WTC11 (cell line): ENCODE results near the gene LLGL2. TPM values are rescaled to one million over a fixed set of nuclear protein-coding genes. Genes with fewer than 3 reads are reported as not detected.

ENCODE experiments used
- ATAC-seq: fragments of 200-7000 bp; cut with Tn5 transposase; 2 replicates; pipeline ENCODE4 v1.10.0; 2021; ENCODE audit warnings: mild to moderate bottlenecking, moderate library complexity
- CTCF ChIA-PET: fragments of 300-600 bp; sonication (Branson Sonifier 250); formaldehyde crosslinking; loops from one replicate; lab custom pipeline; 2021; ENCODE audit warnings: antibody characterized with exemption; lab: Charles Lee
- POLR2A ChIA-PET: fragments of 350-600 bp; sonication (Branson Sonifier 250); formaldehyde crosslinking; loops from one replicate; lab custom pipeline; 2021; ENCODE audit warnings: antibody characterized with exemption; lab: Charles Lee
- DNase-seq: peaks from one replicate; pipeline ENCODE4 v3.0.0; 2021; ENCODE audit warnings: low spot score
- H3K27ac Mint-ChIP-seq: 2 replicates; pipeline ENCODE4 v1.8.0; 2021; ENCODE audit warnings: mixed read lengths
- H3K27me3 Mint-ChIP-seq: 2 replicates; pipeline ENCODE4 v1.8.0; 2021; ENCODE audit warnings: low read depth, mild to moderate bottlenecking, moderate library complexity, mixed read lengths
- H3K36me3 Mint-ChIP-seq: 2 replicates; pipeline ENCODE4 v1.8.0; 2021; ENCODE audit warnings: mixed read lengths
- H3K4me1 Mint-ChIP-seq: 2 replicates; pipeline ENCODE4 v1.8.0; 2022; ENCODE audit warnings: mixed read lengths
- H3K4me3 Mint-ChIP-seq: 2 replicates; pipeline ENCODE4 v1.8.0; 2021; ENCODE audit warnings: mild to moderate bottlenecking, moderate library complexity, mixed read lengths
- H3K9me3 Mint-ChIP-seq: 2 replicates; pipeline ENCODE4 v1.8.0; 2021; ENCODE audit warnings: mixed read lengths
- EMX1 ChIP-seq: fragments of 250-450 bp; sonication (Bioruptor Pico); IDR thresholded peaks from 2 replicates; pipeline ENCODE4 v1.8.0; 2021; ENCODE audit warnings: mild to moderate bottlenecking
- FOXP1 ChIP-seq: sonication (generic); formaldehyde crosslinking; IDR thresholded peaks from 2 replicates; pipeline ENCODE4 v1.8.0; 2022; ENCODE audit warnings: missing genetic modification reagents, mild to moderate bottlenecking, moderate library complexity, borderline replicate concordance
- JAZF1 ChIP-seq: fragments of 250-450 bp; sonication (Bioruptor Pico); IDR thresholded peaks from 2 replicates; pipeline ENCODE4 v1.9.0; 2021; ENCODE audit warnings: moderate library complexity, mild to moderate bottlenecking, inconsistent platforms
- JUN ChIP-seq: sonication (generic); formaldehyde crosslinking; IDR thresholded peaks from 2 replicates; pipeline ENCODE4 v1.8.0; 2023; ENCODE audit warnings: mild to moderate bottlenecking, missing genetic modification reagents
- NFE2L1 ChIP-seq: sonication (generic); formaldehyde crosslinking; IDR thresholded peaks from 2 replicates; pipeline ENCODE4 v1.8.1; 2023; ENCODE audit warnings: missing genetic modification reagents
- SP1 ChIP-seq: sonication (generic); formaldehyde crosslinking; conservative IDR thresholded peaks from 2 replicates; pipeline ENCODE4 v1.8.1; 2022; ENCODE audit warnings: missing genetic modification reagents
- TEAD4 ChIP-seq: sonication (generic); formaldehyde crosslinking; IDR thresholded peaks from 2 replicates; pipeline ENCODE4 v1.8.0; 2022; ENCODE audit warnings: mild to moderate bottlenecking, missing genetic modification reagents
- ZNF138 ChIP-seq: sonication (generic); formaldehyde crosslinking; conservative IDR thresholded peaks from 2 replicates; pipeline ENCODE4 v1.8.1; 2022; ENCODE audit warnings: mild to moderate bottlenecking, moderate library complexity, missing genetic modification reagents
- ZNF219 ChIP-seq: sonication (generic); formaldehyde crosslinking; IDR thresholded peaks from 2 replicates; pipeline ENCODE4 v1.8.0; 2023; ENCODE audit warnings: missing genetic modification reagents, mild to moderate bottlenecking, borderline replicate concordance
- ZNF263 ChIP-seq: sonication (generic); formaldehyde crosslinking; IDR thresholded peaks from 2 replicates; pipeline ENCODE4 v1.8.1; 2022; ENCODE audit warnings: low read depth, mild to moderate bottlenecking, moderate library complexity, missing genetic modification reagents
- ZNF671 ChIP-seq: fragments of 250-450 bp; sonication (Bioruptor Pico); IDR thresholded peaks from 2 replicates; pipeline ENCODE4 v1.8.0; 2021; ENCODE audit warnings: mild to moderate bottlenecking
- total RNA-seq: library from RNA; stranded (reverse); gene quantifications from 3 replicates; pipeline ENCODE4 v1.2.3, GENCODE V29; 2021
- TF ChIP-seq, protein P1 (sequence below): fragments of 250-450 bp; sonication (Bioruptor Pico); IDR thresholded peaks from 2 replicates; pipeline ENCODE4 v1.9.0; 2021; ENCODE audit warnings: mild to moderate bottlenecking, borderline replicate concordance
- TF ChIP-seq, protein P2 (sequence below): sonication (generic); formaldehyde crosslinking; conservative IDR thresholded peaks from 2 replicates; pipeline ENCODE4 v1.8.1; 2022; ENCODE audit warnings: mild to moderate bottlenecking, missing genetic modification reagents
- TF ChIP-seq, protein P3 (sequence below): fragments of 250-450 bp; sonication (Bioruptor Pico); conservative IDR thresholded peaks from 2 replicates; pipeline ENCODE4 v1.9.0; 2021; ENCODE audit warnings: mild to moderate bottlenecking
- TF ChIP-seq, protein P4 (sequence below): sonication (generic); formaldehyde crosslinking; IDR thresholded peaks from 2 replicates; pipeline ENCODE4 v1.8.1; 2023; ENCODE audit warnings: mild to moderate bottlenecking, missing genetic modification reagents, moderate library complexity
- TF ChIP-seq, protein P5 (sequence below): sonication (generic); formaldehyde crosslinking; IDR thresholded peaks from 2 replicates; pipeline ENCODE4 v1.8.1; 2022; ENCODE audit warnings: low read depth, missing genetic modification reagents, borderline replicate concordance
- TF ChIP-seq, protein P6 (sequence below): sonication (generic); formaldehyde crosslinking; IDR thresholded peaks from 2 replicates; pipeline ENCODE4 v1.8.0; 2022; ENCODE audit warnings: mild to moderate bottlenecking, missing genetic modification reagents
- TF ChIP-seq, protein P7 (sequence below): sonication (generic); formaldehyde crosslinking; IDR thresholded peaks from 2 replicates; pipeline ENCODE4 v1.8.0; 2022; ENCODE audit warnings: mild to moderate bottlenecking, missing genetic modification reagents
- TF ChIP-seq, protein P8 (sequence below): sonication (generic); formaldehyde crosslinking; IDR thresholded peaks from 2 replicates; pipeline ENCODE4 v1.8.0; 2023; ENCODE audit warnings: missing genetic modification reagents, mild to moderate bottlenecking, borderline replicate concordance

LLGL2 gene
- total RNA-seq, 1 experiment from 2014 or later, result 103 TPM

DNA sequence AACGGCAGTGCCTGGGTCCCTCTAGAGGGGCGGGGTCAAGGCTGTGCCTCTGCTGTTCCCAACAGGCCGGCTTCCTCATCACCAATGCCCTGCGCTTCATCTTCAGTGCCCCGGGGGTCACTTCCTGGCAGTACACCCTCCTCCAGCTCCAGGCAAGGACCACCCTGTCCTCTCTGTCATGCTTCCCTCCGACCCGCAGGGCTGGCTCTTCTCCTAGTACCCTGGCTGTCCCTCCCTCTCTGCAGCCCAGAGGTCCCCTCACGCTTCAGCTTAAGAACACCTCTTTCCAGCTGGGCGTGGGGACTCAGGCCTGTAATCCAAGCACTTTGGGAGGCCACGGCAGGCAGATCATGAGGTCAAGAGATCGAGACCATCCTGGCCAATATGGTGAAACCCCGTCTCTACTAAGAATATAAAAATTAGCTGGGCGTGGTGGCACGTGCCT lies 36.0 kb upstream of the LLGL2 start:
- Mint-ChIP-seq H3K4me1 (peaks cover 6% of the 10 kb centered on the region), H3K27ac (no peak overlapping the region), H3K36me3 (peaks cover 3% of the 10 kb centered on the region; the same call in 1 of the 2 replicates), H3K27me3 (no peaks in the 10 kb centered on the region), H3K4me3 (no peak overlapping the region), H3K9me3 (no peaks in the 10 kb centered on the region)
- CTCF ChIA-PET, result interaction anchor here (1.1 to 1.3 kb wide), 2 partner anchors 9 to 219 kb away, joined by 3 to 4 read pairs; partner anchors contain the start of gene MIF4GD
- POLR2A ChIA-PET, result no interaction called here
- no peak for DNase-seq
- TF ChIP-seq ZNF138 (CRISPR knock-in tag) (no peak), JUN (CRISPR knock-in tag) (no peak), JAZF1 (CRISPR knock-in tag) (no peak), ZNF263 (CRISPR knock-in tag) (no peak), TEAD4 (no peak), SP1 (no peak), NFE2L1 (CRISPR knock-in tag) (no peak), ZNF219 (CRISPR knock-in tag) (no peak), FOXP1 (CRISPR knock-in tag) (no peak)
- TF ChIP-seq, protein P1, sequence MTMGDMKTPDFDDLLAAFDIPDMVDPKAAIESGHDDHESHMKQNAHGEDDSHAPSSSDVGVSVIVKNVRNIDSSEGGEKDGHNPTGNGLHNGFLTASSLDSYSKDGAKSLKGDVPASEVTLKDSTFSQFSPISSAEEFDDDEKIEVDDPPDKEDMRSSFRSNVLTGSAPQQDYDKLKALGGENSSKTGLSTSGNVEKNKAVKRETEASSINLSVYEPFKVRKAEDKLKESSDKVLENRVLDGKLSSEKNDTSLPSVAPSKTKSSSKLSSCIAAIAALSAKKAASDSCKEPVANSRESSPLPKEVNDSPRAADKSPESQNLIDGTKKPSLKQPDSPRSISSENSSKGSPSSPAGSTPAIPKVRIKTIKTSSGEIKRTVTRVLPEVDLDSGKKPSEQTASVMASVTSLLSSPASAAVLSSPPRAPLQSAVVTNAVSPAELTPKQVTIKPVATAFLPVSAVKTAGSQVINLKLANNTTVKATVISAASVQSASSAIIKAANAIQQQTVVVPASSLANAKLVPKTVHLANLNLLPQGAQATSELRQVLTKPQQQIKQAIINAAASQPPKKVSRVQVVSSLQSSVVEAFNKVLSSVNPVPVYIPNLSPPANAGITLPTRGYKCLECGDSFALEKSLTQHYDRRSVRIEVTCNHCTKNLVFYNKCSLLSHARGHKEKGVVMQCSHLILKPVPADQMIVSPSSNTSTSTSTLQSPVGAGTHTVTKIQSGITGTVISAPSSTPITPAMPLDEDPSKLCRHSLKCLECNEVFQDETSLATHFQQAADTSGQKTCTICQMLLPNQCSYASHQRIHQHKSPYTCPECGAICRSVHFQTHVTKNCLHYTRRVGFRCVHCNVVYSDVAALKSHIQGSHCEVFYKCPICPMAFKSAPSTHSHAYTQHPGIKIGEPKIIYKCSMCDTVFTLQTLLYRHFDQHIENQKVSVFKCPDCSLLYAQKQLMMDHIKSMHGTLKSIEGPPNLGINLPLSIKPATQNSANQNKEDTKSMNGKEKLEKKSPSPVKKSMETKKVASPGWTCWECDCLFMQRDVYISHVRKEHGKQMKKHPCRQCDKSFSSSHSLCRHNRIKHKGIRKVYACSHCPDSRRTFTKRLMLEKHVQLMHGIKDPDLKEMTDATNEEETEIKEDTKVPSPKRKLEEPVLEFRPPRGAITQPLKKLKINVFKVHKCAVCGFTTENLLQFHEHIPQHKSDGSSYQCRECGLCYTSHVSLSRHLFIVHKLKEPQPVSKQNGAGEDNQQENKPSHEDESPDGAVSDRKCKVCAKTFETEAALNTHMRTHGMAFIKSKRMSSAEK (CRISPR knock-in tag), result no peak
- TF ChIP-seq, protein P2, sequence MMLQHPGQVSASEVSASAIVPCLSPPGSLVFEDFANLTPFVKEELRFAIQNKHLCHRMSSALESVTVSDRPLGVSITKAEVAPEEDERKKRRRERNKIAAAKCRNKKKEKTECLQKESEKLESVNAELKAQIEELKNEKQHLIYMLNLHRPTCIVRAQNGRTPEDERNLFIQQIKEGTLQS (CRISPR knock-in tag), result no peak
- TF ChIP-seq, protein P3, sequence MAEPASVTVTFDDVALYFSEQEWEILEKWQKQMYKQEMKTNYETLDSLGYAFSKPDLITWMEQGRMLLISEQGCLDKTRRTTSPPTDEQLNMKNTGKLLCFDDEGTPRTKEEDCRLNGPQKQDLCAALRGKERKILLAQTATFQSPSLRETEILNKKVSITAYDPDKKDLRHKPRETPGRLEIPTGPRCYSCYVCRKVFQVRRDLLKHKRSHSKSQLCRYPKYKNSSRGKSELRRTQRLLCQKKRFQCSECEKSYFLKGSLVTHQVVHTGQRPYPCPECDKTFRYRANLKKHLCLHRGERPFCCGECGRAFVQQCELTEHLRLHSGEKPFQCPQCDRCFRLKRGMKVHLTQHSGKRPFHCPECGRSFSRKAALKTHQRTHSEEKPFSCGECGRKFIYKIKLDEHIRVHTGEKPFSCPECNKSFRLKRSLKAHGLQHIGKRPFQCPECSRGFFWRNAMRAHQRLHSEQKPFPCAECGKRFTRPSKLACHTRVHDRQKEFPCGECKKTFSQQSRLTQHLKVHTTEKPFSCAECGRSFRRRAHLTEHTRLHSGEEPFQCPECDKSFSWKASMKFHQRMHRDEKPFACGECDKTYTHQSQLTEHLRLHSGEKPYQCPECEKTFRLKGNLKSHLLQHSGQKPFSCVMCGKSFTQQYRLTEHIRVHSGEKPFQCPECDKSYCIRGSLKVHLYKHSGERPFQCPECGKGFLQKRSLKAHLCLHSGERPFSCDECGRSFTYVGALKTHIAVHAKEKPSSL (CRISPR knock-in tag), result no peak
- TF ChIP-seq, protein P4, sequence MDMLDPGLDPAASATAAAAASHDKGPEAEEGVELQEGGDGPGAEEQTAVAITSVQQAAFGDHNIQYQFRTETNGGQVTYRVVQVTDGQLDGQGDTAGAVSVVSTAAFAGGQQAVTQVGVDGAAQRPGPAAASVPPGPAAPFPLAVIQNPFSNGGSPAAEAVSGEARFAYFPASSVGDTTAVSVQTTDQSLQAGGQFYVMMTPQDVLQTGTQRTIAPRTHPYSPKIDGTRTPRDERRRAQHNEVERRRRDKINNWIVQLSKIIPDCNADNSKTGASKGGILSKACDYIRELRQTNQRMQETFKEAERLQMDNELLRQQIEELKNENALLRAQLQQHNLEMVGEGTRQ (CRISPR knock-in tag), result no peak
- ATAC-seq, result no peak

DNA sequence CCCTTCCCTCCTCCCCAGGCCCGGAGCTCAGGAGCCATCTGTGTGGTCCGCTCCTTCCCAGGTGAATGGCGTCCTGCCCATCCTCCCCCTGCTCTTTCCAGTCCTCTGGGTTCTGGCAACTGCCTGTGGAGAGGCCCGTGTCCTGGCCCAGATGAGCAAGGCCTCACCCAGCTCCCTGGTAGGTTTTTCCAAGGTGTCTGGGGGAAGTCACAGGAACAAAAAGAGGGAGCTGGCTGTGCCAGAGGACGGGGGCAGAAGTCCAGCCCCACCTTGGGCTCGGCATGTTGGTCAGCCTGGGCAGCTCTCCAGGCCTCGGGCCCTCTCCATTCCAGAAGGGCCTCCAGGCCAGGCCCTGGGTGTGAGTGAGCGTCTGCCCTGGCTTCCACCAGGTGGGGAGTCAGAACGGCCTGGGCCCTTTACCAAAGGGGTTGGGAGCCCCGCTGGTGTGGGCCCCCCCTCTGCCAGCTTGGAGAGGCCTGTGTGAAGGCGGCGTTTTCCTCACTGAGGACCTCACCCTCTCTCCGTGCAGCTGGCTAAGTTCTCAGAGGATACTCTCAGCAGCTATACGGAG lies 35.2 kb upstream of the LLGL2 start:
- H3K36me3 Mint-ChIP-seq, result peaks cover 3% of the 10 kb centered on the region; the same call in 1 of the 2 replicates
- TF ChIP-seq, protein P5, sequence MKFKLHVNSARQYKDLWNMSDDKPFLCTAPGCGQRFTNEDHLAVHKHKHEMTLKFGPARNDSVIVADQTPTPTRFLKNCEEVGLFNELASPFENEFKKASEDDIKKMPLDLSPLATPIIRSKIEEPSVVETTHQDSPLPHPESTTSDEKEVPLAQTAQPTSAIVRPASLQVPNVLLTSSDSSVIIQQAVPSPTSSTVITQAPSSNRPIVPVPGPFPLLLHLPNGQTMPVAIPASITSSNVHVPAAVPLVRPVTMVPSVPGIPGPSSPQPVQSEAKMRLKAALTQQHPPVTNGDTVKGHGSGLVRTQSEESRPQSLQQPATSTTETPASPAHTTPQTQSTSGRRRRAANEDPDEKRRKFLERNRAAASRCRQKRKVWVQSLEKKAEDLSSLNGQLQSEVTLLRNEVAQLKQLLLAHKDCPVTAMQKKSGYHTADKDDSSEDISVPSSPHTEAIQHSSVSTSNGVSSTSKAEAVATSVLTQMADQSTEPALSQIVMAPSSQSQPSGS (CRISPR knock-in tag), result no peak
- TF ChIP-seq ZNF671 (CRISPR knock-in tag) (no peak), EMX1 (CRISPR knock-in tag) (no peak)
- TF ChIP-seq, protein P6, sequence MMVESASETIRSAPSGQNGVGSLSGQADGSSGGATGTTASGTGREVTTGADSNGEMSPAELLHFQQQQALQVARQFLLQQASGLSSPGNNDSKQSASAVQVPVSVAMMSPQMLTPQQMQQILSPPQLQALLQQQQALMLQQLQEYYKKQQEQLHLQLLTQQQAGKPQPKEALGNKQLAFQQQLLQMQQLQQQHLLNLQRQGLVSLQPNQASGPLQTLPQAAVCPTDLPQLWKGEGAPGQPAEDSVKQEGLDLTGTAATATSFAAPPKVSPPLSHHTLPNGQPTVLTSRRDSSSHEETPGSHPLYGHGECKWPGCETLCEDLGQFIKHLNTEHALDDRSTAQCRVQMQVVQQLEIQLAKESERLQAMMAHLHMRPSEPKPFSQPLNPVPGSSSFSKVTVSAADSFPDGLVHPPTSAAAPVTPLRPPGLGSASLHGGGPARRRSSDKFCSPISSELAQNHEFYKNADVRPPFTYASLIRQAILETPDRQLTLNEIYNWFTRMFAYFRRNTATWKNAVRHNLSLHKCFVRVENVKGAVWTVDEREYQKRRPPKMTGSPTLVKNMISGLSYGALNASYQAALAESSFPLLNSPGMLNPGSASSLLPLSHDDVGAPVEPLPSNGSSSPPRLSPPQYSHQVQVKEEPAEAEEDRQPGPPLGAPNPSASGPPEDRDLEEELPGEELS (CRISPR knock-in tag), result no peak
- TF ChIP-seq, protein P7, sequence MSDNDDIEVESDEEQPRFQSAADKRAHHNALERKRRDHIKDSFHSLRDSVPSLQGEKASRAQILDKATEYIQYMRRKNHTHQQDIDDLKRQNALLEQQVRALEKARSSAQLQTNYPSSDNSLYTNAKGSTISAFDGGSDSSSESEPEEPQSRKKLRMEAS (CRISPR knock-in tag), result no peak
- TF ChIP-seq, protein P8, sequence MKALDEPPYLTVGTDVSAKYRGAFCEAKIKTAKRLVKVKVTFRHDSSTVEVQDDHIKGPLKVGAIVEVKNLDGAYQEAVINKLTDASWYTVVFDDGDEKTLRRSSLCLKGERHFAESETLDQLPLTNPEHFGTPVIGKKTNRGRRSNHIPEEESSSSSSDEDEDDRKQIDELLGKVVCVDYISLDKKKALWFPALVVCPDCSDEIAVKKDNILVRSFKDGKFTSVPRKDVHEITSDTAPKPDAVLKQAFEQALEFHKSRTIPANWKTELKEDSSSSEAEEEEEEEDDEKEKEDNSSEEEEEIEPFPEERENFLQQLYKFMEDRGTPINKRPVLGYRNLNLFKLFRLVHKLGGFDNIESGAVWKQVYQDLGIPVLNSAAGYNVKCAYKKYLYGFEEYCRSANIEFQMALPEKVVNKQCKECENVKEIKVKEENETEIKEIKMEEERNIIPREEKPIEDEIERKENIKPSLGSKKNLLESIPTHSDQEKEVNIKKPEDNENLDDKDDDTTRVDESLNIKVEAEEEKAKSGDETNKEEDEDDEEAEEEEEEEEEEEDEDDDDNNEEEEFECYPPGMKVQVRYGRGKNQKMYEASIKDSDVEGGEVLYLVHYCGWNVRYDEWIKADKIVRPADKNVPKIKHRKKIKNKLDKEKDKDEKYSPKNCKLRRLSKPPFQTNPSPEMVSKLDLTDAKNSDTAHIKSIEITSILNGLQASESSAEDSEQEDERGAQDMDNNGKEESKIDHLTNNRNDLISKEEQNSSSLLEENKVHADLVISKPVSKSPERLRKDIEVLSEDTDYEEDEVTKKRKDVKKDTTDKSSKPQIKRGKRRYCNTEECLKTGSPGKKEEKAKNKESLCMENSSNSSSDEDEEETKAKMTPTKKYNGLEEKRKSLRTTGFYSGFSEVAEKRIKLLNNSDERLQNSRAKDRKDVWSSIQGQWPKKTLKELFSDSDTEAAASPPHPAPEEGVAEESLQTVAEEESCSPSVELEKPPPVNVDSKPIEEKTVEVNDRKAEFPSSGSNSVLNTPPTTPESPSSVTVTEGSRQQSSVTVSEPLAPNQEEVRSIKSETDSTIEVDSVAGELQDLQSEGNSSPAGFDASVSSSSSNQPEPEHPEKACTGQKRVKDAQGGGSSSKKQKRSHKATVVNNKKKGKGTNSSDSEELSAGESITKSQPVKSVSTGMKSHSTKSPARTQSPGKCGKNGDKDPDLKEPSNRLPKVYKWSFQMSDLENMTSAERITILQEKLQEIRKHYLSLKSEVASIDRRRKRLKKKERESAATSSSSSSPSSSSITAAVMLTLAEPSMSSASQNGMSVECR (CRISPR knock-in tag), result no peak

More for the DNA sequence above, 35.2 kb upstream of the LLGL2 start:
- Mint-ChIP-seq H3K9me3 (no peaks in the 10 kb centered on the region), H3K27ac (no peak overlapping the region), H3K27me3 (no peaks in the 10 kb centered on the region), H3K4me1 (peaks cover 6% of the 10 kb centered on the region), H3K4me3 (no peak overlapping the region)
- ChIA-PET POLR2A (no interaction called here), CTCF (interaction anchor here (0.7 to 1.3 kb wide), 3 partner anchors 10 to 250 kb away, joined by 3 to 4 read pairs (median 3); partner anchors contain the start of gene MIF4GD)
- DNase-seq, result no peak
- ATAC-seq, result no peak
